SK-N-SH treated with all-trans-retinoic acid at 6 μM for 48 hours (cell line): ENCODE data around the gene TMEM150B.

ENCODE experiments used
- ATAC-seq: fragments of 200-7000 bp; cut with Tn5 transposase; 3 replicates; pipeline ENCODE4 v1.9.1; 2020; ENCODE audit warnings: mild to moderate bottlenecking, moderate library complexity
- ARNTL ChIP-seq: fragments of 450-650 bp; formaldehyde crosslinking; IDR thresholded peaks from 2 replicates; pipeline ENCODE4 v1.5.0; 2020; ENCODE audit warnings: low read depth, mild to moderate bottlenecking, moderate library complexity, borderline replicate concordance
- BACH2 ChIP-seq: fragments of 250-450 bp; sonication (Bioruptor Pico); IDR thresholded peaks from 2 replicates; pipeline ENCODE4 v1.9.0; 2021; ENCODE audit warnings: mild to moderate bottlenecking, borderline replicate concordance
- CSDC2 ChIP-seq: fragments of 250-450 bp; sonication (Bioruptor Pico); IDR thresholded peaks from 2 replicates; pipeline ENCODE4 v1.5.0; 2020; ENCODE audit warnings: mild to moderate bottlenecking, moderate library complexity
- CSRNP3 ChIP-seq: fragments of 250-450 bp; sonication (Bioruptor Pico); IDR thresholded peaks from 2 replicates; pipeline ENCODE4 v1.5.1; 2021; ENCODE audit warnings: mild to moderate bottlenecking, moderate library complexity
- ESRRG ChIP-seq: fragments of 250-450 bp; sonication (Bioruptor Pico); IDR thresholded peaks from 2 replicates; pipeline ENCODE4 v1.6.1; 2021; ENCODE audit warnings: mild to moderate bottlenecking
- GLIS3 ChIP-seq: fragments of 250-450 bp; sonication (Bioruptor Pico); IDR thresholded peaks from 2 replicates; pipeline ENCODE4 v1.5.0; 2020; ENCODE audit warnings: mild to moderate bottlenecking, moderate library complexity
- ISL1 ChIP-seq: fragments of 250-450 bp; sonication (Bioruptor Pico); IDR thresholded peaks from 2 replicates; pipeline ENCODE4 v2.1.2; 2022; ENCODE audit warnings: mild to moderate bottlenecking, moderate library complexity
- OSR1 ChIP-seq: fragments of 250-450 bp; sonication (Bioruptor Pico); IDR thresholded peaks from 2 replicates; pipeline ENCODE4 v1.8.0; 2022; ENCODE audit warnings: moderate library complexity, mild to moderate bottlenecking, inconsistent platforms
- PATZ1 ChIP-seq: fragments of 250-450 bp; sonication (Bioruptor Pico); IDR thresholded peaks from 2 replicates; pipeline ENCODE4 v1.8.0; 2020; ENCODE audit warnings: mild to moderate bottlenecking, moderate library complexity, borderline replicate concordance
- PPARA ChIP-seq: fragments of 250-450 bp; sonication (Bioruptor Pico); IDR thresholded peaks from 2 replicates; pipeline ENCODE4 v1.5.0; 2020; ENCODE audit warnings: mild to moderate bottlenecking, borderline replicate concordance
- RARB ChIP-seq: fragments of 250-450 bp; sonication (Bioruptor Pico); IDR thresholded peaks from 2 replicates; pipeline ENCODE4 v1.8.0; 2021; ENCODE audit warnings: mild to moderate bottlenecking, moderate library complexity
- SNAI2 ChIP-seq: fragments of 250-450 bp; sonication (Bioruptor Pico); IDR thresholded peaks from 2 replicates; pipeline ENCODE4 v1.5.0; 2020; ENCODE audit warnings: mild to moderate bottlenecking, moderate library complexity
- TCF4 ChIP-seq: fragments of 250-450 bp; sonication (Bioruptor Pico); IDR thresholded peaks from 2 replicates; pipeline ENCODE4 v1.8.0; 2021; ENCODE audit warnings: mild to moderate bottlenecking, moderate library complexity, borderline replicate concordance
- TOX ChIP-seq: fragments of 250-450 bp; sonication (Bioruptor Pico); IDR thresholded peaks from 2 replicates; pipeline ENCODE4 v1.8.0; 2021; ENCODE audit warnings: mild to moderate bottlenecking, moderate library complexity, borderline replicate concordance
- ZC3H10 ChIP-seq: fragments of 250-450 bp; sonication (Bioruptor Pico); IDR thresholded peaks from 2 replicates; pipeline ENCODE4 v1.5.1; 2021; ENCODE audit warnings: mild to moderate bottlenecking, moderate library complexity
- ZFP3 ChIP-seq: fragments of 250-450 bp; sonication (Bioruptor Pico); IDR thresholded peaks from 2 replicates; pipeline ENCODE4 v1.5.0; 2020; ENCODE audit warnings: mild to moderate bottlenecking, moderate library complexity
- ZFP30 ChIP-seq: fragments of 450-650 bp; formaldehyde crosslinking; IDR thresholded peaks from 2 replicates; pipeline ENCODE4 v1.5.0; 2022; ENCODE audit warnings: mild to moderate bottlenecking, moderate library complexity
- ZNF565 ChIP-seq: fragments of 450-650 bp; formaldehyde crosslinking; conservative IDR thresholded peaks from 2 replicates; pipeline ENCODE4 v1.5.0; 2020; ENCODE audit warnings: low read depth, mild to moderate bottlenecking, moderate library complexity
- ZNF70 ChIP-seq: fragments of 450-650 bp; formaldehyde crosslinking; IDR thresholded peaks from 2 replicates; pipeline ENCODE4 v1.5.0; 2020; ENCODE audit warnings: mild to moderate bottlenecking, moderate library complexity
- ZNF8 ChIP-seq: fragments of 450-650 bp; formaldehyde crosslinking; IDR thresholded peaks from 2 replicates; pipeline ENCODE4 v1.5.0; 2020; ENCODE audit warnings: mild to moderate bottlenecking, moderate library complexity
- TF ChIP-seq, protein P1 (sequence below): fragments of 250-450 bp; sonication (Bioruptor Pico); IDR thresholded peaks from 2 replicates; pipeline ENCODE4 v1.8.0; 2021; ENCODE audit warnings: low read depth, mild to moderate bottlenecking, moderate library complexity, borderline replicate concordance
- TF ChIP-seq, protein P2 (sequence below): fragments of 250-450 bp; sonication (Bioruptor Pico); IDR thresholded peaks from 2 replicates; pipeline ENCODE4 v1.5.1; 2020; ENCODE audit warnings: low read depth, mild to moderate bottlenecking, moderate library complexity
- TF ChIP-seq, protein P3 (sequence below): fragments of 250-450 bp; sonication (Bioruptor Pico); IDR thresholded peaks from 2 replicates; pipeline ENCODE4 v1.5.0; 2020; ENCODE audit warnings: mild to moderate bottlenecking, moderate library complexity

Gene TMEM150B

GRCh38 chr19:55270172-55270942, 54.8 kb downstream of the TMEM150B start:
- TF ChIP-seq ARNTL (CRISPR knock-in tag), result no peak
- TF ChIP-seq ZC3H10 (CRISPR knock-in tag), result no peak
- no peak for TF ChIP-seq ISL1
- TF ChIP-seq GLIS3 (CRISPR knock-in tag), result no peak
- no peak for TF ChIP-seq PPARA (CRISPR knock-in tag)
- TF ChIP-seq ESRRG (CRISPR knock-in tag), result no peak
- ATAC-seq, result no peak

DNA sequence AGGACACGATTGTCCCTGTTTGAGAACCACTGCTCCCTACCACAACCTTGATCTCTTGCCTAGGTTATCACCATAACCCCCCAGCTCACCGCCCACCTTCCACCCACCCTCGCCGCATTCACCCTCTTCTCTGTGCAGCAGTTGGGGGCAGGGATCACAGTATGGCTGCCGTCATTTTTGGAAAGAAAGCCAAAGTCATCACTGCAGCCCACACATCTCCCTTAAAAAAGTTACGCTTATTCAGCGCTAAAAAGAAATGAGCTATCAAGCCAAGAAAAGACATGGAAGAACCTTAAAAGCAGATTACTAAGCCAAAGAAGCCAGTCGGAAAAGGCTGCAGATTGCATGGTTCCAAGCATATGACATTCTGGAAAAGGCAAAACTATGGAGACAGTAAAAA, 55.8 kb downstream of the TMEM150B start:
- ATAC-seq, result no peak
- TF ChIP-seq ZNF8 (CRISPR knock-in tag), result no peak
- TF ChIP-seq ARNTL (CRISPR knock-in tag), result no peak
- TF ChIP-seq PATZ1, result no peak
- no peak for TF ChIP-seq ZFP30 (CRISPR knock-in tag)
- TF ChIP-seq ZFP3 (CRISPR knock-in tag), result no peak
- TF ChIP-seq ZNF70 (CRISPR knock-in tag), result no peak
- TF ChIP-seq, protein P1, sequence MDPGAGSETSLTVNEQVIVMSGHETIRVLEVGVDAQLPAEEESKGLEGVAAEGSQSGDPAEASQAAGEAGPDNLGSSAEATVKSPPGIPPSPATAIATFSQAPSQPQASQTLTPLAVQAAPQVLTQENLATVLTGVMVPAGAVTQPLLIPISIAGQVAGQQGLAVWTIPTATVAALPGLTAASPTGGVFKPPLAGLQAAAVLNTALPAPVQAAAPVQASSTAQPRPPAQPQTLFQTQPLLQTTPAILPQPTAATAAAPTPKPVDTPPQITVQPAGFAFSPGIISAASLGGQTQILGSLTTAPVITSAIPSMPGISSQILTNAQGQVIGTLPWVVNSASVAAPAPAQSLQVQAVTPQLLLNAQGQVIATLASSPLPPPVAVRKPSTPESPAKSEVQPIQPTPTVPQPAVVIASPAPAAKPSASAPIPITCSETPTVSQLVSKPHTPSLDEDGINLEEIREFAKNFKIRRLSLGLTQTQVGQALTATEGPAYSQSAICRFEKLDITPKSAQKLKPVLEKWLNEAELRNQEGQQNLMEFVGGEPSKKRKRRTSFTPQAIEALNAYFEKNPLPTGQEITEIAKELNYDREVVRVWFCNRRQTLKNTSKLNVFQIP, result no peak
- no peak for TF ChIP-seq ESRRG (CRISPR knock-in tag)
- no peak for TF ChIP-seq SNAI2
- TF ChIP-seq ISL1, result no peak
- no peak for TF ChIP-seq CSDC2 (CRISPR knock-in tag)
- TF ChIP-seq, protein P2, sequence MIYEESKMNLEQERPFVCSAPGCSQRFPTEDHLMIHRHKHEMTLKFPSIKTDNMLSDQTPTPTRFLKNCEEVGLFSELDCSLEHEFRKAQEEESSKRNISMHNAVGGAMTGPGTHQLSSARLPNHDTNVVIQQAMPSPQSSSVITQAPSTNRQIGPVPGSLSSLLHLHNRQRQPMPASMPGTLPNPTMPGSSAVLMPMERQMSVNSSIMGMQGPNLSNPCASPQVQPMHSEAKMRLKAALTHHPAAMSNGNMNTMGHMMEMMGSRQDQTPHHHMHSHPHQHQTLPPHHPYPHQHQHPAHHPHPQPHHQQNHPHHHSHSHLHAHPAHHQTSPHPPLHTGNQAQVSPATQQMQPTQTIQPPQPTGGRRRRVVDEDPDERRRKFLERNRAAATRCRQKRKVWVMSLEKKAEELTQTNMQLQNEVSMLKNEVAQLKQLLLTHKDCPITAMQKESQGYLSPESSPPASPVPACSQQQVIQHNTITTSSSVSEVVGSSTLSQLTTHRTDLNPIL, result no peak
- no peak for TF ChIP-seq TCF4 (CRISPR knock-in tag)
- no peak for TF ChIP-seq TOX (CRISPR knock-in tag)
- no peak for TF ChIP-seq PPARA (CRISPR knock-in tag)
- no peak for TF ChIP-seq ZC3H10 (CRISPR knock-in tag)
- TF ChIP-seq BACH2 (CRISPR knock-in tag), result no peak

- TF ChIP-seq, protein P3, sequence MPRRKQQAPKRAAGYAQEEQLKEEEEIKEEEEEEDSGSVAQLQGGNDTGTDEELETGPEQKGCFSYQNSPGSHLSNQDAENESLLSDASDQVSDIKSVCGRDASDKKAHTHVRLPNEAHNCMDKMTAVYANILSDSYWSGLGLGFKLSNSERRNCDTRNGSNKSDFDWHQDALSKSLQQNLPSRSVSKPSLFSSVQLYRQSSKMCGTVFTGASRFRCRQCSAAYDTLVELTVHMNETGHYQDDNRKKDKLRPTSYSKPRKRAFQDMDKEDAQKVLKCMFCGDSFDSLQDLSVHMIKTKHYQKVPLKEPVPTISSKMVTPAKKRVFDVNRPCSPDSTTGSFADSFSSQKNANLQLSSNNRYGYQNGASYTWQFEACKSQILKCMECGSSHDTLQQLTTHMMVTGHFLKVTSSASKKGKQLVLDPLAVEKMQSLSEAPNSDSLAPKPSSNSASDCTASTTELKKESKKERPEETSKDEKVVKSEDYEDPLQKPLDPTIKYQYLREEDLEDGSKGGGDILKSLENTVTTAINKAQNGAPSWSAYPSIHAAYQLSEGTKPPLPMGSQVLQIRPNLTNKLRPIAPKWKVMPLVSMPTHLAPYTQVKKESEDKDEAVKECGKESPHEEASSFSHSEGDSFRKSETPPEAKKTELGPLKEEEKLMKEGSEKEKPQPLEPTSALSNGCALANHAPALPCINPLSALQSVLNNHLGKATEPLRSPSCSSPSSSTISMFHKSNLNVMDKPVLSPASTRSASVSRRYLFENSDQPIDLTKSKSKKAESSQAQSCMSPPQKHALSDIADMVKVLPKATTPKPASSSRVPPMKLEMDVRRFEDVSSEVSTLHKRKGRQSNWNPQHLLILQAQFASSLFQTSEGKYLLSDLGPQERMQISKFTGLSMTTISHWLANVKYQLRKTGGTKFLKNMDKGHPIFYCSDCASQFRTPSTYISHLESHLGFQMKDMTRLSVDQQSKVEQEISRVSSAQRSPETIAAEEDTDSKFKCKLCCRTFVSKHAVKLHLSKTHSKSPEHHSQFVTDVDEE (CRISPR knock-in tag), result no peak
- TF ChIP-seq ZNF8 (CRISPR knock-in tag) (peak; percentile 97), ZC3H10 (CRISPR knock-in tag) (no peak), TCF4 (CRISPR knock-in tag) (no peak)
- no peak for ATAC-seq
Observed at GRCh38 chr19:55266840-55267239, 58.3 kb downstream of the TMEM150B start.

- no peak for ATAC-seq
- TF ChIP-seq ZNF70 (CRISPR knock-in tag), result no peak
- no peak for TF ChIP-seq OSR1
- TF ChIP-seq ZNF565 (CRISPR knock-in tag), result no peak
- no peak for TF ChIP-seq CSRNP3
- no peak for TF ChIP-seq TCF4 (CRISPR knock-in tag)
- no peak for TF ChIP-seq GLIS3 (CRISPR knock-in tag)
- no peak for TF ChIP-seq RARB
- TF ChIP-seq, protein P1, result no peak
- no peak for TF ChIP-seq ISL1
- no peak for TF ChIP-seq PATZ1
Observed at GRCh38 chr19:55266404-55266803, 58.7 kb downstream of the TMEM150B start.
